IMR-90 (cell line): ENCODE data around the gene ANHX. TPM values are rescaled to one million over a fixed set of nuclear protein-coding genes. Genes with fewer than 3 reads are reported as not detected.

Experiments
- ATAC-seq: fragments of 200-7000 bp; cut with Tn5 transposase; 2 replicates; pipeline ENCODE4 v1.9.1; 2020; ENCODE audit warnings: low read depth, mild to moderate bottlenecking, moderate library complexity
- BruUV-seq: library from RNA; stranded (reverse); fragments of 400-500 nt; replicated peaks from 2 replicates; lab custom pipeline; 2021; lab: Mats Ljungman, UMichigan
- CTCF ChIA-PET: fragments of 300-600 bp; formaldehyde crosslinking; extraction: SDS; loops from one replicate; lab custom pipeline; 2021; ENCODE audit warnings: antibody characterized with exemption; lab: Yijun Ruan, JAX
- POLR2A ChIA-PET: fragments of 300-600 bp; sonication (Branson Sonifier 250); formaldehyde crosslinking; loops from one replicate; lab custom pipeline; 2022; ENCODE audit warnings: antibody characterized with exemption; ENCODE audit not compliant: unreplicated experiment; lab: Charles Lee
- DNase-seq: peaks from one replicate; pipeline ENCODE4 v3.0.0; 2013
- H2AFZ ChIP-seq: replicated peaks from 2 replicates; pipeline ENCODE3; 2013; ENCODE audit warnings: low read length, mild to moderate bottlenecking; ENCODE audit not compliant: poor library complexity
- H2AK5ac ChIP-seq: 2 replicates; pipeline ENCODE4 v1.6.1; 2013; ENCODE audit warnings: low read depth, low read length, inconsistent platforms
- H2AK9ac ChIP-seq: replicated peaks from 2 replicates; pipeline ENCODE3; 2013; ENCODE audit warnings: mild to moderate bottlenecking, low read depth, low read length, moderate library complexity; ENCODE audit not compliant: poor library complexity
- H2BK120ac ChIP-seq: 2 replicates; pipeline ENCODE4 v1.6.1; 2013; ENCODE audit warnings: low read depth, low read length, inconsistent platforms
- H2BK15ac ChIP-seq: 3 replicates; pipeline ENCODE4 v1.6.1; 2013; ENCODE audit warnings: low read depth, low read length, inconsistent platforms
- H2BK20ac ChIP-seq: 2 replicates; pipeline ENCODE4 v1.6.1; 2013; ENCODE audit warnings: low read depth, mild to moderate bottlenecking, inconsistent platforms, low read length, moderate library complexity
- H2BK5ac ChIP-seq: 2 replicates; pipeline ENCODE4 v1.6.1; 2013; ENCODE audit warnings: mild to moderate bottlenecking, low read depth, low read length, inconsistent platforms; ENCODE audit not compliant: poor library complexity, severe bottlenecking
- H3K14ac ChIP-seq: replicated peaks from 2 replicates; pipeline ENCODE4 v1.6.1; 2013; ENCODE audit warnings: low read depth, low read length, inconsistent platforms
- H3K18ac ChIP-seq: 2 replicates; pipeline ENCODE4 v1.6.1; 2013; ENCODE audit warnings: low read depth, low read length, control low read depth
- H3K23ac ChIP-seq: 2 replicates; pipeline ENCODE4 v1.6.1; 2013; ENCODE audit warnings: low read depth, low read length, inconsistent platforms
- H3K27ac ChIP-seq: 2 replicates; pipeline ENCODE4 v1.5.1; 2013; ENCODE audit warnings: mild to moderate bottlenecking, control low read depth, low read length; ENCODE audit not compliant: insufficient read depth
- H3K27me3 ChIP-seq: 2 replicates; pipeline ENCODE4 v1.6.1; 2013; ENCODE audit warnings: low read length; ENCODE audit not compliant: control insufficient read depth, insufficient read depth
- H3K36me3 ChIP-seq: 2 replicates; pipeline ENCODE4 v1.6.1; 2013; ENCODE audit warnings: low read length, mixed read lengths; ENCODE audit not compliant: control insufficient read depth, insufficient read depth
- H3K4ac ChIP-seq: 2 replicates; pipeline ENCODE4 v1.6.1; 2013; ENCODE audit warnings: low read depth, low read length, inconsistent platforms
- H3K4me1 ChIP-seq: 2 replicates; pipeline ENCODE4 v1.6.1; 2013; ENCODE audit warnings: low read length, mixed read lengths; ENCODE audit not compliant: control insufficient read depth, insufficient read depth
- H3K4me2 ChIP-seq: 2 replicates; pipeline ENCODE4 v1.6.1; 2013; ENCODE audit warnings: low read depth, mild to moderate bottlenecking, control low read depth, low read length, moderate library complexity
- H3K4me3 ChIP-seq: 2 replicates; pipeline ENCODE4 v1.5.1; 2013; ENCODE audit warnings: low read depth, mild to moderate bottlenecking, control low read depth, low read length, moderate library complexity; ENCODE audit not compliant: insufficient read depth
- H3K56ac ChIP-seq: 2 replicates; pipeline ENCODE4 v1.6.1; 2013; ENCODE audit warnings: low read length, inconsistent platforms; ENCODE audit not compliant: insufficient read depth; ENCODE audit errors: extremely low read depth
- H3K79me1 ChIP-seq, 2 experiments: 2 replicates each; pipeline ENCODE4 v1.6.1; 2013; ENCODE audit warnings: low read length in 2 of 2, inconsistent platforms in 1 of 2, low read depth in 1 of 2
- H3K9ac ChIP-seq: 2 replicates; pipeline ENCODE4 v1.6.1; 2013; ENCODE audit warnings: low read depth, low read length, control low read depth
- H3K9me1 ChIP-seq: 2 replicates; pipeline ENCODE4 v1.6.1; 2013; ENCODE audit warnings: low read length, inconsistent platforms; ENCODE audit not compliant: insufficient read depth
- H3K9me3 ChIP-seq: 2 replicates; pipeline ENCODE4 v1.6.1; 2013; ENCODE audit warnings: low read length; ENCODE audit not compliant: control insufficient read depth, insufficient read depth
- H4K20me1 ChIP-seq: 2 replicates; pipeline ENCODE4 v1.6.1; 2013; ENCODE audit warnings: low read length, inconsistent platforms; ENCODE audit not compliant: insufficient read depth
- H4K5ac ChIP-seq: 2 replicates; pipeline ENCODE4 v1.6.1; 2013; ENCODE audit warnings: mild to moderate bottlenecking, low read depth, low read length, control low read depth
- H4K8ac ChIP-seq, 2 experiments: 2 replicates each; pipeline ENCODE4 v1.6.1; 2013; ENCODE audit warnings: low read depth in 2 of 2, low read length in 2 of 2, control low read depth in 1 of 2, inconsistent platforms in 1 of 2
- H4K91ac ChIP-seq: 2 replicates; pipeline ENCODE4 v1.6.1; 2013; ENCODE audit warnings: low read depth, low read length, inconsistent platforms; ENCODE audit not compliant: insufficient read depth
- CHD1 ChIP-seq: IDR thresholded peaks from 2 replicates; pipeline ENCODE4 v1.6.1; 2012; ENCODE audit warnings: low read depth, low read length, improper control_type of control experiment
- ELK1 ChIP-seq: fragments of 150-350 bp; IDR thresholded peaks from 2 replicates; pipeline ENCODE4 v1.6.1; 2016; ENCODE audit warnings: low read depth, mild to moderate bottlenecking, low read length, moderate library complexity, borderline replicate concordance
- MAZ ChIP-seq: IDR thresholded peaks from 2 replicates; pipeline ENCODE4 v1.6.1; 2012; ENCODE audit warnings: low read depth, mild to moderate bottlenecking, low read length, improper control_type of control experiment, moderate library complexity, borderline replicate concordance
- NFE2L2 ChIP-seq: fragments of 150-350 bp; IDR thresholded peaks from 2 replicates; pipeline ENCODE4 v1.6.1; 2016; ENCODE audit warnings: low read depth, mild to moderate bottlenecking, low read length
- RAD21 ChIP-seq: IDR thresholded peaks from 2 replicates; pipeline ENCODE4 v1.6.1; 2012; ENCODE audit warnings: low read length, improper control_type of control experiment
- RCOR1 ChIP-seq: IDR thresholded peaks from 2 replicates; pipeline ENCODE4 v1.6.1; 2012; ENCODE audit warnings: mild to moderate bottlenecking, low read length, improper control_type of control experiment; ENCODE audit not compliant: insufficient replicate concordance
- WGBS, 2 experiments: methylation state at CpG; one replicate each; pipeline versions ENCODE4 v1.1.5 to v1.1.7; 2013; ENCODE audit warnings: missing lambda C conversion rate in 2 of 2; ENCODE audit not compliant: insufficient read length in 1 of 2; ENCODE audit errors: extremely low coverage in 2 of 2; 5-methylcytosine and 5-hydroxymethylcytosine counted together
- dilution Hi-C: fragments of 300-500 bp; cut with HindIII; formaldehyde crosslinking; loops from one replicate; pipeline ENCODE4 v1.14.3; 2018; ENCODE audit warnings: low sequenced_read_pairs; ENCODE audit not compliant: unreplicated experiment
- in situ Hi-C: fragments of 300-500 bp; cut with MboI; formaldehyde crosslinking; loops from 3 replicates; pipeline ENCODE4 v1.14.3; 2019; ENCODE audit warnings: low sequenced_read_pairs, inconsistent platforms, mixed read lengths
- intact Hi-C: fragments of 100-400 bp; cut with micrococcal nuclease; formaldehyde crosslinking; loops from 2 replicates; pipeline ENCODE4 v1.10.0; 2022
- polyA plus RNA-seq, 3 experiments: library from polyadenylated mRNA; depleted of rRNA; stranded (reverse); fragments of >200 nt; gene quantifications; 2 replicates each; pipeline ENCODE4 v1.2.3, GENCODE V29; 2012; ENCODE audit warnings: low replicate concordance in 1 of 3
- total RNA-seq: library from RNA; depleted of rRNA; stranded (reverse); fragments of >200 nt; gene quantifications from 2 replicates; pipeline ENCODE4 v1.2.3, GENCODE V29; 2012
- TF ChIP-seq, protein P1 (sequence below): conservative IDR thresholded peaks from 2 replicates; pipeline ENCODE4 v1.5.1; 2012; ENCODE audit warnings: mild to moderate bottlenecking, low read depth, low read length, improper control_type of control experiment

ANHX gene
- total and polyA plus RNA-seq, 2 of the 4 experiments (the other 2 are of a cell fraction) = not detected

- POLR2A ChIA-PET = no interaction called here
- Histone ChIP-seq H3K27me3 (no peaks in the 10 kb centered on the region), H2AFZ (no peak overlapping the region), H3K56ac (no peak overlapping the region), H3K9ac (no peak overlapping the region), H3K4me2 (no peak overlapping the region), H3K18ac (no peak overlapping the region), H4K20me1 (no peaks in the 10 kb centered on the region), H2BK20ac (no peak overlapping the region), H3K4me3 (no peak overlapping the region), H3K4ac (no peak overlapping the region), H2BK120ac (no peak overlapping the region), H2BK15ac (no peak overlapping the region), H3K14ac (no peak overlapping the region), H3K4me1 (no peaks in the 10 kb centered on the region), H4K5ac (no peak overlapping the region), H2BK5ac (no peak overlapping the region), H3K36me3 (peaks cover 21% of the 10 kb centered on the region), H2AK5ac (no peak overlapping the region), H2AK9ac (no peak overlapping the region), H3K23ac (no peak overlapping the region), H3K27ac (no peak overlapping the region), H3K9me1 (no peaks in the 10 kb centered on the region), H4K91ac (no peak overlapping the region), H4K8ac (no peak overlapping the region), H3K79me1 (no peaks in the 10 kb centered on the region), H3K9me3 (peaks cover 75% of the 10 kb centered on the region)
- no TSS peak for BruUV-seq
- DNase-seq (no peak), ATAC-seq (no peak)
- intact Hi-C loops (no loop called here), in situ Hi-C loops (no loop called here), dilution Hi-C loops (no loop called here)
- no CpG with 5 or more reads among the region's 2 CpGs for WGBS, 2 experiments
- TF ChIP-seq ELK1 (no peak), RAD21 (no peak), NFE2L2 (no peak), RCOR1 (no peak), MAZ (no peak), CHD1 (no peak)
- TF ChIP-seq, protein P1, sequence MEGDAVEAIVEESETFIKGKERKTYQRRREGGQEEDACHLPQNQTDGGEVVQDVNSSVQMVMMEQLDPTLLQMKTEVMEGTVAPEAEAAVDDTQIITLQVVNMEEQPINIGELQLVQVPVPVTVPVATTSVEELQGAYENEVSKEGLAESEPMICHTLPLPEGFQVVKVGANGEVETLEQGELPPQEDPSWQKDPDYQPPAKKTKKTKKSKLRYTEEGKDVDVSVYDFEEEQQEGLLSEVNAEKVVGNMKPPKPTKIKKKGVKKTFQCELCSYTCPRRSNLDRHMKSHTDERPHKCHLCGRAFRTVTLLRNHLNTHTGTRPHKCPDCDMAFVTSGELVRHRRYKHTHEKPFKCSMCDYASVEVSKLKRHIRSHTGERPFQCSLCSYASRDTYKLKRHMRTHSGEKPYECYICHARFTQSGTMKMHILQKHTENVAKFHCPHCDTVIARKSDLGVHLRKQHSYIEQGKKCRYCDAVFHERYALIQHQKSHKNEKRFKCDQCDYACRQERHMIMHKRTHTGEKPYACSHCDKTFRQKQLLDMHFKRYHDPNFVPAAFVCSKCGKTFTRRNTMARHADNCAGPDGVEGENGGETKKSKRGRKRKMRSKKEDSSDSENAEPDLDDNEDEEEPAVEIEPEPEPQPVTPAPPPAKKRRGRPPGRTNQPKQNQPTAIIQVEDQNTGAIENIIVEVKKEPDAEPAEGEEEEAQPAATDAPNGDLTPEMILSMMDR = no peak
- CTCF ChIA-PET = no interaction called here
Observed at GRCh38 chr12:133206390-133206789, 29.3 kb downstream of the ANHX start.
